ENCODE data around the gene PAFAH1B2.
"Not testable (repeated sequence)": the region's sequence is repeated elsewhere in the genome, so short reads cannot be mapped to it uniquely, and the experiment has no call there.

Gene PAFAH1B2

GRCh38 chr11:117143871-117144476 is at the start of gene PAFAH1B2:
Gene PAFAH1B2 (plus strand): TSS chr11:117144287. CDS start chr11:117152448, 8,161 bp downstream.
- DNase-seq (ENCODE audit: low read depth) = peak; percentile 82

GRCh38 chr11:117094776-117095175 is 49.3 kb upstream of the PAFAH1B2 start:
- DNase-seq (ENCODE audit: low read depth) = no peak

- DNase-seq (ENCODE audit: low read depth) = peak; percentile 54
Measured at GRCh38 chr11:117095284-117096161, 48.6 kb upstream of the PAFAH1B2 start.

- DNase-seq (ENCODE audit: low read depth) = no peak
Measured at GRCh38 chr11:117096201-117096991, 47.7 kb upstream of the PAFAH1B2 start.

- no peak for DNase-seq (ENCODE audit: low read depth)
Measured at GRCh38 chr11:117097014-117097388, 47.1 kb upstream of the PAFAH1B2 start.

- DNase-seq (ENCODE audit: low read depth) = no peak
Measured at GRCh38 chr11:117097389-117098268, 46.5 kb upstream of the PAFAH1B2 start.

- peak; percentile 85 for DNase-seq (ENCODE audit: low read depth)
Measured at GRCh38 chr11:117098269-117099232, 45.5 kb upstream of the PAFAH1B2 start, which contains the start of gene SIK3. Gene SIK3 (minus strand): TSS chr11:117098428. CDS start chr11:117098415, 13 bp downstream.

GRCh38 chr11:117099696-117100095 is 44.4 kb upstream of the PAFAH1B2 start:
- no peak for DNase-seq (ENCODE audit: low read depth)

- no peak for DNase-seq (ENCODE audit: low read depth)
Measured at GRCh38 chr11:117100556-117100955, 43.5 kb upstream of the PAFAH1B2 start.

- no peak for DNase-seq (ENCODE audit: low read depth)
Measured at GRCh38 chr11:117107701-117108590, 36.1 kb upstream of the PAFAH1B2 start.

- DNase-seq (ENCODE audit: low read depth) = no peak
Measured at GRCh38 chr11:117110294-117110950, 33.7 kb upstream of the PAFAH1B2 start.

GRCh38 chr11:117112497-117112896 is 31.6 kb upstream of the PAFAH1B2 start:
- not testable (repeated sequence) for DNase-seq (ENCODE audit: low read depth)

- DNase-seq (ENCODE audit: low read depth) = not testable (repeated sequence)
Measured at GRCh38 chr11:117112939-117113338, 31.1 kb upstream of the PAFAH1B2 start.

GRCh38 chr11:117117681-117118080 is 26.4 kb upstream of the PAFAH1B2 start:
- DNase-seq (ENCODE audit: low read depth) = no peak

GRCh38 chr11:117121176-117121575 is 22.9 kb upstream of the PAFAH1B2 start:
- DNase-seq (ENCODE audit: low read depth) = no peak

GRCh38 chr11:117122556-117122955 is 21.5 kb upstream of the PAFAH1B2 start:
- no peak for DNase-seq (ENCODE audit: low read depth)

GRCh38 chr11:117126223-117126965 is 17.7 kb upstream of the PAFAH1B2 start:
- DNase-seq (ENCODE audit: low read depth) = no peak
